RPMI8226 (cell line): ENCODE data around the gene MERTK.

ENCODE experiments used
- DNase-seq: peaks from one replicate; pipeline ENCODE4 v3.0.0-alpha.2; 2015

Gene MERTK

DNA sequence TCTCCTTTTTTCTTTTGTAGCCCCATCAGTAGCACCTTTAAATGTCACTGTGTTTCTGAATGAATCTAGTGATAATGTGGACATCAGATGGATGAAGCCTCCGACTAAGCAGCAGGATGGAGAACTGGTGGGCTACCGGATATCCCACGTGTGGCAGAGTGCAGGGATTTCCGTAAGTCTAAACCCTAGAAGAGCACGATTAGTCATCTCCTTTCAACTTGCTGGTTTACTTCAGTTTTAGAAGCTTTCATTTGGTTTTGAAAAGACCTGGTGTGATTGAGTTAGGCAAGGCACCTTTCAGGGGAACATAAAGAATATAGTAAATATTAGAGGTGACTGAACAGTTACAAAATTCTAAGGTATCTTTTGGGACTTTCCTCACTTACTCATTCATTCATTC, 84.4 kb downstream of the MERTK start:
- DNase-seq, result no peak

DNA sequence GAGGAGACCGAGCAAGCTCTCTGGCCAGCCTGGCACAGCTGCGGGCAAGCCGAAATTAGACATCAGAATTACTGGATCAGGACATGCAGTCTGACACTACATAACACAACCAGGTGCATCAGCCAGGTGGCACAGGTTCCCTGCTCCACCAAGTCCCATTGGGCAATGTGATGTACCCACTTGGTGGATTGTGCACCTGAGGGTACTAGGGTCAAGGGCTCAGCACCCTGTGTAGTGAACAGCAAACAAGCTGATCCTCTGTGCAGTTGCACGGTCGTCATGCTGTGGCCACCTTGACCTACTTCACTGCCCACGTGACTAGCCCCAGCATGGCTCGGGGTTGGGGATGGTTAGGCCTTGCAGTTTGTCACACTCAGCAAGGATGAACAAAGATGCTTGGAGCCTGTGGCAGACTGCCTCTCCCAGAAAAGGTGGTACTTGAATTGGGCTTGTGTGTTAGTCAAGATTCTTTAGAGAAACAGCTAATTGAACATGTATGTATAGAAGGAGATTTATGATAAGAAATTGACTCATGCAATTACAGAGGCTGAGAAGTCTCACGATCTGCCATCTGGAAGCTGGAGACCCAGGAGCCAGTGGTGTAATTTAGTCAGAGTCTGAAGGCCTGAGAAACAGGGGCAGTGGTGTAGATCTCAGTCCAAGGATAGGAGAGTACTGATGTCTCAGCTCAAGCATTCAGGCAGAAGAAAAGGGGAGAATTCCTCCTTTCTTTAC, 85.2 kb downstream of the MERTK start:
- DNase-seq, result no peak

DNA sequence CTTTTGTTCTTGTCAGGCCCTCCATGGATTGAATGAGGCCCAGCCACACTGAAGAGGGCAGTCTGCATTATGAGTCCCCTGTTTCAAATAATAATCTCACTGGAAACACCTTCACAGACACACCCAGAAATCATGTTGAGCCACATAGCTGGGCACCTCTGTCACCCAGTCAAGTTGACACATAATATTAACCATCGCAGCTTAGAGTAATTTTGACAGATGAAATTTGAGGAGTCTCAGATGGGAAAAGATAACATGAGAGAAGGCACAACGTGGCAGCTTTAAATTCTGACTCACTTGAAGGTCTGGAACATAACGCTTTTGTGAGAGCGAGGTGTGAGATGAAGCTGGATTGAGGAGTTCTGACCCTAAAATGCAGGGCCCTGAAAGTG, 85.8 kb downstream of the MERTK start:
- DNase-seq, result no peak

DNA sequence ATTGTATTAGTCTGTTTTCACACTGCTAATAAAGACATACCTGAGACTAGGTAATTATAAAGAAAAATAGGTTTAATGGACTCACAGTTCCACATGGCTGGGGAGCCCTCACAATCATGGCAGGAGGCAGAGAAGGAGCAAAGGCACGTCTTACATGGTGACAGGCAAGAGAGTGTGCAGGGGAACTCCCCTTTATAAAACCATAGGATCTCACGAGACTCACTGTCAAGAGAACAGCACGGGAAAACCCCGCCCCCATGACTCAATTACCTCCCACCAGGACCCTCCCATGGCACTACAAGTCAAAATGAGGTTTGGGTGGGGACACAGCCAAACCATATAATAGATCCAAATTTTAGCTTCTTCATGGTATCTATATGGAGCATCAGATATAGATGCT, 87.1 kb downstream of the MERTK start:
- no peak for DNase-seq

DNA sequence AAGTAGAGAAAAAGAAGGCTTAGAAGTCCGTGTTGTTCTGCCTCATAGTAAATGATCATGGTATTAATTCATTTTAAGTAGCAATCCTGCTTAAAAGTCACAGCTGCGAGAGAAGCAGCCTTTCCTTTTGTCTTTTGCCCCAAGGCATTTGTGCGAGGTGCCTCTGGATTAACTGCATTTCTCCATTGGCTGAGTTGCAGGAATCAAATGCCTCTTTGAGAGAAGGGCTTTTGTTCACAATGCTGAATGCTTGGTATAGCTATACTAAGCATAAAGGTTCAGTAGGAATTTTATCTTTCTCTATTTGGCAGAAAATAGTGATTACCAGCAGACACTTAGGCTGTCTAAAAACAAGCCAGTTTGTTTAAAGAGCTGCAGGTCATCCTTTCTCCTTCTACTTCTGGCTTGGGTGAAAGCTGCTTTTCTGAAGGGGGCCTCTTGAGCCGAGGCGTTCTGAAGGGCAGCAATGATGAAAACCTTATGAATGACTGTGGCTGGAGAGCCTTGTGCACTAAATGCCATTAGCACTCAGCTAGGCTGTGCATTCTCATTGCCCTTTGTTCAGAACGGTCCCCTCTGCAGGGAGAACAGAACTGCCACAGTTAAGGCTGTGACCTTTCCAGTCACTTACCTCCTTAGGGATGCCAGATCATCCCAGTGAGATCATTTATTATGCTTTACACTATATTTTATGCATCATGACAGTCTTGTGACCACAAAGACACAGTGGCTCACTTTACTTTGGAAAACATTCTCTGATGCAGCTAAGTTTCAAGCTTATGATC, 87.9 kb downstream of the MERTK start:
- no peak for DNase-seq

DNA sequence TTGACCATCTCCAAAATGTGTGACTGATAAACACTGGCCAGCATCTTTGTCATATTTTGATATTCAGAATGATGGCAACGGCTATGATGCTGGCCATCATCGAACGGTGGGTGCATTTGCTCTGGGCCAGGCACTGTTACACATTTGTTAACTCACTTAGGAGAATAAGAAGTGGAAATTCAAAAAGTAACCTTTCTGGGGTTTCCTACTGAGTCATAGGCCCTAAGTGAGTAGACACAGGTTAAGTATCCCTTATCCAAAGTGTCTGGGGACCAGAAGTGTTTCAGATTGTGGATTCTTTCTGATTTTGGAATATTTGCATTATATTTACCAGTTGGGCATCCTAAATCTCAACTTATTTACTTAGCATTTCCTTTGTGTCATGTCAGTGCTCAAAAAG, 92.0 kb downstream of the MERTK start:
- DNase-seq, result no peak

DNA sequence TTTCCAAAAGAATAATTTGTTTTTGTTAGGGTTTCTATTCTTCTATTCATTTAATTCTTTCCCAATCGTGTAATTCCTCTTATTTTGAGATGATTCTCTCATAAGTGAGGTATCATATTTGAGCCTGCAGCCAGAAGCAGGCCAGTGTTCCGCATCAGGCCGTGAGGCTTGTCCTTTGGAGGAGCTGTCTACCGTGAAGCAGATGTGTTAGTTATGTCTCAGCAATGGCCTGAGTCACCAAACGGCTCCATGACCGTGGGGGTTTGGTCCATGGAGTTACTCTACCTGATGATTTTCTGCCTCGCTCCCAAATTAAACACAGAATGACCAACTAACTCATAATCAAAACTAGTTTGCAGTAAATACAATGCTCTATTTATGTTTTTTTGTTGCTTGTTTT, 92.4 kb downstream of the MERTK start:
- DNase-seq, result no peak

DNA sequence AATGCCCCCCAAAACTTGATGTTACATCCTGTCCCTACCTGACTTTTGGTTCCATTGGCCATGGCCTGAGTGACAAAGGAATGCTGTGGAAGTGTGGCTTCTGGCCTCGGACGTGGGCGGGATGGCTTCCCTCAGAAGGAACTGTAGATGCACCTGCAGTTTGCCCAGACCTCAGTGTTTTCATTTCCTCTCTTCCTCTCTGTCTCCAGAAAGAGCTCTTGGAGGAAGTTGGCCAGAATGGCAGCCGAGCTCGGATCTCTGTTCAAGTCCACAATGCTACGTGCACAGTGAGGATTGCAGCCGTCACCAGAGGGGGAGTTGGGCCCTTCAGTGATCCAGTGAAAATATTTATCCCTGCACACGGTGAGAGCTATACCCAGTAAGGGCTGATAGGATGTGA, 95.6 kb downstream of the MERTK start:
- DNase-seq, result peak; percentile 63

DNA sequence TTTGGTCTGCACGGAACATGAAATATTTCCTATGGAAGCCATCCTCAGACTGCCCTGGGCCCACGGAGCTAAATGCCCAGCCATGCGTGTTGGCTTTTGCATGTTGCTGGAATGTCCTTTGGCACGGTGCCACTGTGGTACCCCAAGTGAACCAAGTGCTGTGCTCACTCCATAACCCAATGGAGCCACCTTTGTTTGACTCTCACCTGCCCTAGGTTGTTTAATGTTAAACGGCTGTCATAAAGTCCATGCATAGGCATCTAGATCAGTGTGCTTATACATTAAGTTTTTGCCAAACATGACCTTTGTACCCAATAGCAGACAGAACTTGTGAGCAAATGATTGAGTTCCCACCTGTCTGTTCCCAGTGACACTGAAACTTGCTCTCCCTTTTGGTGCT, 96.7 kb downstream of the MERTK start:
- DNase-seq, result no peak

DNA sequence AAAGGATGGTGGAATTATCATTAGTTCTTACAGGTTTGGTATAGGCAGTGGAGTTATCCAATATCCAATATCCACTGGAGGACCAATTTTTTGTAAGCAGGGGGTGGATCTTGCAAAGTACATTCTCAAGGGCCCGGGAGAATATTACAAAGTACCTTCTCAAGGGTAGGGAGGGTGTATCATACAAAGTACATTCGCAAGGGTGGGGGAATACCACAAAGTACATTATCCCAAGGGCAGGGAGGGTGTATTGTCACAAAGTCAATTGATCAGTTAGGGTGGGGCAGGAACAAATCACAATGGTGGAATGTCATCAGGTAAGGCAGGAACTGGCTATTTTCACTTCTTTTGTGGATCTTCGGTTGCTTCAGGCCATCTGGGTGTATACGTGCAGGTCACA, 101.4 kb downstream of the MERTK start:
- DNase-seq, result no peak

DNA sequence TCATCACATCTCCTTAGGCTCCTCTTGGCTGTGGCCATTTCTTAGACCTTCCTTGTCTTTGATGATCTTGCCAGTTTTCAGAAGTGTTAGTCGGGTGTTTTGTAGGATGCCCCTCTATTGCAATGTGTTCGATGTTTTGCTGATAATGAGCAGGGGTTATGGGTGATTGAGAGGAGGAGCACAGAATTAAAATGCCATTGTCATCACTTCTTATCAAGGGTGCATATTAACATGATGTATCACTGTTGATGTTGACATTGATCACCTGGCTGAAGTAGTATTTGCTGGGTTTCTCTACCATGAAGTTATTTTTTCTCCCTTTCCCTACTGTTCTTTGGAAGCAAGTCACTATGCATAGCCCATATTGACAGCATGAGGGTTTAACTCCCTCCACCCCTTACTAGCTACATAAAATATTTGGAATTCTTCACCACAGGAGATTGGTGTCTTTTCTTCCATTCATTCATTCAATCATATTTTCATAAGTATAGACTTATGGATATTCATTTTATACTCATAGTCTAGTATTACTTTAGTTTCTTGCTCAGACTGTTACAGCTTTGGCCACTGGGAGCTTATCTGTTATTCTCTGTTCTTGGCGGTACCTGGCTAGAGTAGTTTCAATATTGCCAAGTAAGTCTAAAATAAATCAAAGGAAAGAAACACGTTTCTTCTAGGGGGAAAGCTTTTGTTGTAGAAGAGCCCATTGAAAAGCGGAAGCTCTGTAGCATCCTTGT, 102.2 kb downstream of the MERTK start:
- peak; percentile 50 for DNase-seq

DNA sequence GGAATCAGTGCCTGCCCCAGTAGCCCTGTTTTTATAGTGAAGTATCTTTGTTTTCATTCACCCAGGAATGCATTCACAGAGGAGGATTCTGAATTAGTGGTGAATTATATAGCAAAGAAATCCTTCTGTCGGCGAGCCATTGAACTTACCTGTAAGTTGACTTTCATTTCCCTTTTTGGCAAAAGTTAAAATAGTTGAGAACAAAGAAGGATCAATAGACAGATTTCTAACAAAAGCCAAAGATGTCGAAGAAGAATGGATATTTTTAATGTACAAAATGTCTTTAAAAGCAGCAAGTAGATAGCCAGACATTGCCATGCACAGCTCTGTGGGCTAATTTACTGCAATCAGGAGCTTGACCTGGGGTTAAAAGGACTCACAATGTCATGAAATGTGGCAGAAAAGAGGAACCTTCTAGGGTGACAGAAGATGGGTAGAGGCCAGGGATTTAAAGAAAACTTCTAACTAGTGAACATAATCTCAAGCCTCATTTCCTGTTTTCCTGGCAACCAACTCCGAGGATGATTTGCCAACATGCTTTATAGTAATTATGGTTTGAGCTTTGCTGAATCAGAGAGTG, 102.8 kb downstream of the MERTK start:
- peak; percentile 84 for DNase-seq

DNA sequence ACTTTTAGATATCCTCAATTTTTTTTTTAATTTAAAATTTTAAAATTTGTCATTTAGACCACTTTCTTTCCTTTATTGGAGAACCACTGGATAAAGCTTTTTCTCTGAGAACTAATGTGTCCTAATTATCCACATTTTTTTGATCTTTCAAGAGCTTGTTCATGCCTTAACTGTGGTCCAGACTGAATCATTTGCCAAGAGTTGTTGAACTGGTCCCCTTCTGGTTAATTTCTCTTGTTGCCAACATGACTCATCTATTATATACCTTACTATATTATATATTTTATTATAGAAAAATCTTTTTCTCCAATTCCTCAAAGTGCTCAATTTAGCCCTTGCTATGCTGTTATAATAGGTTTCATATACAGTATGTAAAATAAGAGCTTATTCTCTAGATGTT, 103.5 kb downstream of the MERTK start:
- DNase-seq, result no peak

DNA sequence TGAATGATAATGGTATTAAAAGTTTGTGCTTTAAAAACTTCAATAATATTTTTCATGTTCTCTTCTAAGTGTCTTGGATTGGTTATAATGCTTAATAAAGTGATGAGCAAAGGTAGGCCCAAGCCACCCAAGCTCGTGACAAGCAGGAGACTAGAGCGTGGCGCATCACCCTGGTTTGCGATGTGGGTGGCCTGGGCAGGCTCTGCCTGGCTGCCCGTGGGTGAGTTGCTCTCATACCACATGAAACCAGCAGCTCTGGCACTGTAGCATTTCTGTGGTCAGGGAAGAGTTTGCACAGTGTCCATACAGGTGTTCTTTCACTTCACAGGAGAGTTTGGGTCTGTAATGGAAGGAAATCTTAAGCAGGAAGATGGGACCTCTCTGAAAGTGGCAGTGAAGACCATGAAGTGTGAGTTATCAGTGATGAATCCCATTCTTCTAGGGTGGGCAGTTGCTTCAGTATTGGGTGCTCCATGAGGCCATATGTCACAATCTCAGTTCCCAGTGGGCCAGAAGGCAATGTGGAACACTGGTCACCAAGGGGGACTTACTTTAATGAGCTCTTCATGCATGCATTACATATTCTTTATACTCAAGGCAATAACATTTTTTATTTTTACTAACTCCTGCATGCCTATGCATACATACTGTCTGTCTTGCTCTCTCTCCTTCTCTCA, 105.3 kb downstream of the MERTK start:
- peak; percentile 86 for DNase-seq

DNA sequence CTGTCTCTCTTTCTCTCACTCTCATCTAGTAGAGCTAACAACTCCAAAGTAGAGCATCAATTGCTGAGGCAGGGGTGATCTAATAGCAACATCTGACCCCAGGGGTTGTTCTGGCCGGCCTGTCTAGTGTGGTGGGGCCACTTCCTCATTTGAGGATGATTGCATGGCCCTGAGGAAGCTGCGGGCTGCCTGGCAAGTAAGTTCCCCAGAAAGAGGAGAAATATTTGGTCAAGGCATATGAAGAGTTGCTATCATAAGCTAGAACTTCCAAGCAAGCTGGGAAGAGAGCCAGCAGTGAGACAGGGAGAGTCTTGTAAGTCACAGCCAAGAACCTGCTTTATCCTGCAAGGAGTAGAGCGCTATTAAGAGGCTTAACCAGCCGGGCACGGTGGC, 105.8 kb downstream of the MERTK start:
- DNase-seq, result peak; percentile 91

DNA sequence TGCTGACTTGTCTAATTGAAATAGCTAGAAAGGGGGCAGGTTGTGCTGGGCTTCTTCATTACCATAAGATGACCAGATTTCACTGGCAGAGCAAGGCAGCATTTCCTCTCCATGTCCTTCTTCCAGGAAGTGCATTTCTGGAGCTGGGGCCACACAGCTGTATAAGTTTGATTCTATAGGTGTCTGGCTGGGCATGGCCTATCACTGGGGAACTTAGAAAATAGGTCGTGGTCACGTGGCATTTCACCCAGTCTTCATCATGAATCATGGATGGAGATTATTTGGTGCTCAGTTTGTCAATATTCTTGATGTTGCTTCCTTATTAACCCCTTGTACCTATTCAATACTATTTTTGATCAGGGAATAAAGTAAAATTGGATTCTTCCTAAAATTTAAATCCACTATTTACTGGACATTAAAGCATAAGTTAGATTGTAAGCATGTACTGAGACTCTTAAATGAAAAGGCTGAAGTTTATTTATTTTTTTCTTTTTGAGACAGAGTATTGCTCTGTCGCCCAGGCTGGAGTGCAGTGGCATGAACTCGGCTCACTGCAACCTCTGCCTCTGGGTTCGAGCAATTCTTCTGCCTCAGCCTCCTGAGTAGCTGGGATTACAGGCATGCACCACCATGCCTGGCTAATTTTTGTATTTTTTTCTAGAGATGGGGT, 107.1 kb downstream of the MERTK start:
- DNase-seq, result no peak

DNA sequence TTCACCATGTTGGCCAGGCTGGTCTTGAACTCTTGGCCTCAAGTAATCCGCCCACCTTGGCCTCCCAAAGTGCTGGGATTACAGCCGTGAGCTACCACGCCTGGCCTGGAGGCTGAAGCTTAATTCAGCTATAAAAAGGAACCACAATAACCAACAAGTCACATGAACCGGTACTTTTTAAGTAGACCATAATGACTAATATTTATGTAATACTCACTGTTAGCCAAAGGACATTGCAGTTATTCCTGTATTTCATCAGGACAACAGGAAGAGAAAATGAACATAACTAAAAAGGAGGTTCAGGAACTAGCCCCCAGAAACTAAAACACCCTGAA, 107.6 kb downstream of the MERTK start:
- no peak for DNase-seq

DNA sequence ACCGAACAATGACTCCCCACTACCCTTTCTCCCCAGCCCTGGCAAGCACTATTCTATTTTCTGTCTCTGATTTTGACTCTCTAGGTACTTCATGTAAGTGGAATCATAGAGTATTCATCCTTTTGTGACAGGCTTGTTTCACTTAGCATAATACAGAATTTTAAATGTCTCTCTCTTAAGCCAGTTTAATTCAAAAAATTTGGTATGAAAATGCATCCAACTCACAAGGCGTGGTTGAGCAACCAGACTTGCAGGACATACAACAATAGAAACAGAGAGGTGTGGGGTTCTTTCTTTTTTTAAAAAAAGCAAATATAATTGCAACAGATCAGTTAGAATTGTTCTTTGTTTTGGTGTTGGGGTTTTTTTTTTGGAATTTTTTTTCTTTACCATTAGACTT, 109.1 kb downstream of the MERTK start:
- DNase-seq, result no peak

DNA sequence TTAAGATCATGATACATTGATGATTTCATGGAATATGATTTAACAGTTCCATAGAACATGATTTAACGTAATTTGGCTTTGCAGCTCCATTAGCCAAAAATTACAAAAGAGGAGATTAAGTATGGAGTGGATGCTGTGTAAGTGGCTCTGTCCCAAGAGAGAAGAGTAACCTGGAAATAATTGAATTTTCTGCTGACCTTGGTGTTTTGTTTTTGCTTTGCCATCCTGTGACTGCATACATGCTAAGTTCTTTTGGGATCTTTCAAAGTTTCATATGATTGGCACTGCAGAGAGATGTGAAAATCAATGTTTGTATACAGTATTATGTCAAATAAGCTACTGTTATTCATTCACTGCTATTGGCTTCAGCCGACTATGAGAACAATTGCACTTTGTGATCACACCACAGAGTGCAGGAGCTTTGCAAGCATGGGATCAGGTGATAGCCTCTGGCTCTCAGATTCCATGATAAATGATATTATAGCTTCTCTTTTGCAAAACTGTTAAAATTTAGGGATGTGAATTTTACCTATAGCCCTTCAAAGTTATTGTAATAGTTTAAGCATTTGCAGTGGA, 110.6 kb downstream of the MERTK start:
- no peak for DNase-seq

DNA sequence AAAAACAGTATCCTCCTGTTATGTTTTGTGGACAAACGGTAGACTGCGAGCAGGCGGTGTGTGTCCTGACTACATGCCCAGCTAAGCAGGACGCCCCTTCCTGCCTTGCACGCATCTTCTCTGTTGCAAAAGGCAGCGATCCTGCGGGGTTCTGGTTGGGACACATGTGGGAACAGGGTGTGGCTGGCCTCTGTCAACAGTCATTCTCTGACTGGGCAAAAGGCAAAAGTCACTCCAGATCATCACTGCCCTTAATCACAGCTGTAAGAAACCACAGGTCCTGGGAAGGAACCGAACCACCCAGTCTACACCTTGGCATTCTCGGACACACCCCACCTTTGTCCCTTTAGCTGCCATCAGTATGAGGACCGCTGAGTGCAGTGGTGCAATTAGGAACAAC, 112.3 kb downstream of the MERTK start:
- DNase-seq, result no peak

DNA sequence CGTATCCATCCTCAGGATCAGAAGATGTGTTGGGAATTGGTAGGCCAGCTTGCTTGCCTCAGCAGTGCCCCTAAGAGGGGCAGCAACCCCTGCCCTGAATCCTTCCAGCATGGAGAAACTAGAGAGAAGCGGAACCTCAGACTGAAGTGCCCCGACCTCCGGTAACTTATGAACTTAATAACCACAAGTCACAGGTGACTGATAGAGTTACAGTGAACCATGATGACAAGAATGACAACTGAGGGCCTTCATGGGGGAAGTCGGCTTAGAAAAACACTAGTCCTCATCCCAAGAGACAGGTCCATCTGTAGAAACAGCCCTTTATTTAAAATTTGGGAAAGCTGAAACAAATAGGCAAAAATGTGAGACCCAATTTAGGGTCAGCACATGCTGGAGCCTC, 114.1 kb downstream of the MERTK start:
- no peak for DNase-seq

DNA sequence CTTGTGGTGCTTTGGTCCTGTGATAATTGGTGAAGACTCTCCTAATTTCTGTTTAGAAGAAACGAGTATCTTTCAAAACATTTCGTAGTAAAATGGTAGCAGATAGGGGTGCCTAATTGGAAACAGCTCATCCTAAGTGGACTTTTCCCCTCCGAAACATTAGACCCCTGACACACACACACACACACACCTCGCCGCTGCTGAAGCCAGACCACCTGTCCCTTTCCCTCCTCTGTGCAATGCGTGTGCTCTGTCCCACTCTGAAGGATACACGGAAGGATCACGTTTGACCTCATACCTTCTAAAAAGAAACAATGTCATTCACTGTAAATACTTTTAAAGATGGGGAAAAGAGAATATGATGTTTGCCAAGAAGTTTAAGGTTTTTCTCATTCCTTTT, 120.4 kb downstream of the MERTK start:
- no peak for DNase-seq
